ENCODE results near the gene SIGLEC12.
"Not testable (repeated sequence)": the region's sequence is repeated elsewhere in the genome, so short reads cannot be mapped to it uniquely, and the experiment has no call there.

Gene SIGLEC12

GRCh38 chr19:51457351-51458013 is 44.1 kb downstream of the SIGLEC12 start:
- no peak for DNase-seq

- DNase-seq = no peak
Measured at GRCh38 chr19:51456541-51457290, 44.9 kb downstream of the SIGLEC12 start.

GRCh38 chr19:51450730-51451307 is 50.8 kb downstream of the SIGLEC12 start:
- DNase-seq = peak; percentile 37 to 53

GRCh38 chr19:51448411-51449016 is 53.1 kb downstream of the SIGLEC12 start:
- DNase-seq = peak; percentile 61 to 74

GRCh38 chr19:51448011-51448410 is 53.6 kb downstream of the SIGLEC12 start:
- no peak for DNase-seq

- DNase-seq = not testable (repeated sequence)
Measured at GRCh38 chr19:51447510-51447909, 54.1 kb downstream of the SIGLEC12 start.

- peak; percentile 87 to 91 for DNase-seq
Measured at GRCh38 chr19:51441410-51442390, 59.9 kb downstream of the SIGLEC12 start.

All from activated CD4-positive, alpha-beta T cell treated with anti-CD3 and anti-CD28 coated beads, Interleukin-2, amount 50 U/mL, for 48 hours (primary cell).